ENCODE results near the gene GSTM2.

DNA sequence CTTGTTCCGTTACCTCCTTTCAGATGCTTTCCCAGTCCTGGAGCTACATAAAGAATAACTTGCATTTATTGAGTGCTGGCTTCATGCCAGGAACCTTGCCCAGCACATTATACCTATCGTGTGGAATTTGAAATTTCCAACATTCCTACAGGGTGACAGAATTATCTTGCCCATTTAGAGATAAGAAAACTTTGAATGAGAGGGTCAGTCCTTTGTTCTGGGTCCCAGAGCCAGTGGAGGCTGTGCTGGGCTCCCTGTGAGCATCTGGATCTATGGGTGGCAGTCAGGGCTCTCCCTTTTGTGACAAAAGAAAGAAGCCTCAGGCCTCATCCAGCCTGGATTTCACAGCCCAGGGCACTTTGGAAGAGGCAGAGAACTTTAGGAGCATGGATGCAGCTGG lies 8.7 kb upstream of the GSTM2 start:
- TF ChIP-seq, protein P1, sequence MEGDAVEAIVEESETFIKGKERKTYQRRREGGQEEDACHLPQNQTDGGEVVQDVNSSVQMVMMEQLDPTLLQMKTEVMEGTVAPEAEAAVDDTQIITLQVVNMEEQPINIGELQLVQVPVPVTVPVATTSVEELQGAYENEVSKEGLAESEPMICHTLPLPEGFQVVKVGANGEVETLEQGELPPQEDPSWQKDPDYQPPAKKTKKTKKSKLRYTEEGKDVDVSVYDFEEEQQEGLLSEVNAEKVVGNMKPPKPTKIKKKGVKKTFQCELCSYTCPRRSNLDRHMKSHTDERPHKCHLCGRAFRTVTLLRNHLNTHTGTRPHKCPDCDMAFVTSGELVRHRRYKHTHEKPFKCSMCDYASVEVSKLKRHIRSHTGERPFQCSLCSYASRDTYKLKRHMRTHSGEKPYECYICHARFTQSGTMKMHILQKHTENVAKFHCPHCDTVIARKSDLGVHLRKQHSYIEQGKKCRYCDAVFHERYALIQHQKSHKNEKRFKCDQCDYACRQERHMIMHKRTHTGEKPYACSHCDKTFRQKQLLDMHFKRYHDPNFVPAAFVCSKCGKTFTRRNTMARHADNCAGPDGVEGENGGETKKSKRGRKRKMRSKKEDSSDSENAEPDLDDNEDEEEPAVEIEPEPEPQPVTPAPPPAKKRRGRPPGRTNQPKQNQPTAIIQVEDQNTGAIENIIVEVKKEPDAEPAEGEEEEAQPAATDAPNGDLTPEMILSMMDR (conservative IDR thresholded peaks at IDR 0.05; ENCODE audit: low read length) = no peak
- TF ChIP-seq EZH2phosphoT487 (IDR thresholded peaks at IDR 0.05; ENCODE audit: borderline replicate concordance) = no peak

Data from Loucy (cell line).